ENCODE results near the gene CEP295NL. TPM values are rescaled to one million over a fixed set of nuclear protein-coding genes. Genes with fewer than 3 reads are reported as not detected.

The CEP295NL gene
- total and polyA plus RNA-seq, 2 of the 13 experiments (the other 11 are each of a cell fraction or from before 2014, with no cell fraction given): not detected

GRCh38 chr17:78925662-78926555, 22.9 kb upstream of the CEP295NL start (continued):
- TF ChIP-seq ZBTB39 (CRISPR knock-in tag; IDR thresholded peaks at IDR 0.05) (peak; percentile 34; the same call in 1 of the 2 replicates), THAP11 (CRISPR knock-in tag; IDR thresholded peaks at IDR 0.05) (no peak), POLR2AphosphoS5 (IDR thresholded peaks at IDR 0.05; ENCODE audit: low read depth, low read length) (0 out of 2 replicates have a peak, but pooled peaks have one; percentile 46), RARA (CRISPR knock-in tag; IDR thresholded peaks at IDR 0.05) (no peak; the same call in 1 of the 2 replicates), RERE (CRISPR knock-in tag; IDR thresholded peaks at IDR 0.05; ENCODE audit: low read depth) (no peak), ZFY (CRISPR knock-in tag; IDR thresholded peaks at IDR 0.05) (0 out of 2 replicates have a peak, but pooled peaks have one; percentile 6), RFXAP (CRISPR knock-in tag; IDR thresholded peaks at IDR 0.05; ENCODE audit: borderline replicate concordance) (no peak), MED1 (CRISPR knock-in tag; IDR thresholded peaks at IDR 0.05) (0 out of 2 replicates have a peak, but pooled peaks have one; percentile 42), ZNF280B (CRISPR knock-in tag; IDR thresholded peaks at IDR 0.05; ENCODE audit: borderline replicate concordance) (no peak; the same call in 1 of the 2 replicates), NKX3-1 (CRISPR knock-in tag; IDR thresholded peaks at IDR 0.05) (no peak), KAT7 (CRISPR knock-in tag; IDR thresholded peaks at IDR 0.05; ENCODE audit: borderline replicate concordance) (no peak), SMYD3 (CRISPR knock-in tag; IDR thresholded peaks at IDR 0.05) (no peak), GPN1 (CRISPR knock-in tag; IDR thresholded peaks at IDR 0.05; ENCODE audit: borderline replicate concordance) (no peak)

All from HepG2 (cell line).